ENCODE measurements around the gene TLCD2. TPM values are rescaled to one million over a fixed set of nuclear protein-coding genes. Genes with fewer than 3 reads are reported as not detected.
A peak's percentile ranks its signal among the peaks of the same experiment; 100 is the strongest.

Gene TLCD2
- total and polyA plus RNA-seq, 2 of the 13 experiments (the other 11 are each of a cell fraction or from before 2014, with no cell fraction given): 0.90 to 1.1 TPM

DNA sequence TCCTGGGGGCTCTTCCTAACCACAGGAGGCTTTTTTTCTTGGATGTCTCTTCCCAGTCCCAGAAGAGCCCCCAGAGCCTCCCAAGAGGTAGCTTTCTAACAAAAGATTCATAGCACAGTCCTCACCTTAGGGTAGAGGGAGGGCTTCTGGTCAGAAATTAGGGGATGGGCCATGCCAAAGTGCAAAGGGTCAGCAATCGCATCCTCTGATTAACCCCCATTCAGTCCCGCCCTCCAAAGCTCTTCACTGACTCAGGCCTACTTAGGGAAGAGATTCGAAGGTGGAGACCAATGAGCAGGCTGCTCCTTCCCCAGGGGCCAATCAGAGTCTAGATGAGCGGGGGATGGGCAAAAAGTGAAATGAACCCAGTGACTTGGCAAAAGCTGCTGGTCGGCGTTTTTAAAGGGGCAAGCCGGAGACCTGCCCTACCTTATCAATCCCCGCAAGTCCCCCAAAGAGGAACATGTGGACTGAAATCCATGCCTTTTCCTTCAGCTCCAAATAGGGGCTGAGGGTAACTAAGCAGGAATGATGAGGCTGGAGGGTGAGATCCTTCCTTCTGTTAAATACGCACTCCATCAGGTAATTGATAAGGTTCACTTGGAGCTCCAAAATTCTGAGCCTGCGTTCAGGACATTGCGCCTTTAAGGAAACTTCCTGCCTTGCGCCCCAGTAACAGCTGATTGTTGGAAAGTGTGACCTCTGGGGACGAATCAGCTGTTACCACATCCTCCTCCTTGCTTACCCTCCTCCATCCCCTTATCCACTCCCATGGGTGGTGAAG, 6.9 kb upstream of the TLCD2 start (continued):
- TF ChIP-seq, protein P1, sequence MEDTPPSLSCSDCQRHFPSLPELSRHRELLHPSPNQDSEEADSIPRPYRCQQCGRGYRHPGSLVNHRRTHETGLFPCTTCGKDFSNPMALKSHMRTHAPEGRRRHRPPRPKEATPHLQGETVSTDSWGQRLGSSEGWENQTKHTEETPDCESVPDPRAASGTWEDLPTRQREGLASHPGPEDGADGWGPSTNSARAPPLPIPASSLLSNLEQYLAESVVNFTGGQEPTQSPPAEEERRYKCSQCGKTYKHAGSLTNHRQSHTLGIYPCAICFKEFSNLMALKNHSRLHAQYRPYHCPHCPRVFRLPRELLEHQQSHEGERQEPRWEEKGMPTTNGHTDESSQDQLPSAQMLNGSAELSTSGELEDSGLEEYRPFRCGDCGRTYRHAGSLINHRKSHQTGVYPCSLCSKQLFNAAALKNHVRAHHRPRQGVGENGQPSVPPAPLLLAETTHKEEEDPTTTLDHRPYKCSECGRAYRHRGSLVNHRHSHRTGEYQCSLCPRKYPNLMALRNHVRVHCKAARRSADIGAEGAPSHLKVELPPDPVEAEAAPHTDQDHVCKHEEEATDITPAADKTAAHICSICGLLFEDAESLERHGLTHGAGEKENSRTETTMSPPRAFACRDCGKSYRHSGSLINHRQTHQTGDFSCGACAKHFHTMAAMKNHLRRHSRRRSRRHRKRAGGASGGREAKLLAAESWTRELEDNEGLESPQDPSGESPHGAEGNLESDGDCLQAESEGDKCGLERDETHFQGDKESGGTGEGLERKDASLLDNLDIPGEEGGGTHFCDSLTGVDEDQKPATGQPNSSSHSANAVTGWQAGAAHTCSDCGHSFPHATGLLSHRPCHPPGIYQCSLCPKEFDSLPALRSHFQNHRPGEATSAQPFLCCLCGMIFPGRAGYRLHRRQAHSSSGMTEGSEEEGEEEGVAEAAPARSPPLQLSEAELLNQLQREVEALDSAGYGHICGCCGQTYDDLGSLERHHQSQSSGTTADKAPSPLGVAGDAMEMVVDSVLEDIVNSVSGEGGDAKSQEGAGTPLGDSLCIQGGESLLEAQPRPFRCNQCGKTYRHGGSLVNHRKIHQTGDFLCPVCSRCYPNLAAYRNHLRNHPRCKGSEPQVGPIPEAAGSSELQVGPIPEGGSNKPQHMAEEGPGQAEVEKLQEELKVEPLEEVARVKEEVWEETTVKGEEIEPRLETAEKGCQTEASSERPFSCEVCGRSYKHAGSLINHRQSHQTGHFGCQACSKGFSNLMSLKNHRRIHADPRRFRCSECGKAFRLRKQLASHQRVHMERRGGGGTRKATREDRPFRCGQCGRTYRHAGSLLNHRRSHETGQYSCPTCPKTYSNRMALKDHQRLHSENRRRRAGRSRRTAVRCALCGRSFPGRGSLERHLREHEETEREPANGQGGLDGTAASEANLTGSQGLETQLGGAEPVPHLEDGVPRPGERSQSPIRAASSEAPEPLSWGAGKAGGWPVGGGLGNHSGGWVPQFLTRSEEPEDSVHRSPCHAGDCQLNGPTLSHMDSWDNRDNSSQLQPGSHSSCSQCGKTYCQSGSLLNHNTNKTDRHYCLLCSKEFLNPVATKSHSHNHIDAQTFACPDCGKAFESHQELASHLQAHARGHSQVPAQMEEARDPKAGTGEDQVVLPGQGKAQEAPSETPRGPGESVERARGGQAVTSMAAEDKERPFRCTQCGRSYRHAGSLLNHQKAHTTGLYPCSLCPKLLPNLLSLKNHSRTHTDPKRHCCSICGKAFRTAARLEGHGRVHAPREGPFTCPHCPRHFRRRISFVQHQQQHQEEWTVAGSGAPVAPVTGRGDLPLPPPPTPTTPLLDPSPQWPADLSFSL (CRISPR knock-in tag; IDR thresholded peaks at IDR 0.05): no peak
- TF ChIP-seq FOSL1 (CRISPR knock-in tag; IDR thresholded peaks at IDR 0.05; ENCODE audit: borderline replicate concordance) (no peak), PRMT3 (CRISPR knock-in tag; IDR thresholded peaks at IDR 0.05; ENCODE audit: borderline replicate concordance, low read depth) (no peak), ZBTB3 (CRISPR knock-in tag; IDR thresholded peaks at IDR 0.05; ENCODE audit: borderline replicate concordance, low read depth) (no peak), NKX3-1 (CRISPR knock-in tag; IDR thresholded peaks at IDR 0.05) (no peak), MXI1 (IDR thresholded peaks at IDR 0.05; ENCODE audit: borderline replicate concordance, low read depth, low read length) (peak; percentile 44; the same call in 1 of the 3 replicates), KLF11 (CRISPR knock-in tag; IDR thresholded peaks at IDR 0.05) (no peak), RBM39 (IDR thresholded peaks at IDR 0.05; ENCODE audit: low read depth, low read length, poor library complexity, severe bottlenecking) (no peak), ZFP41 (CRISPR knock-in tag; IDR thresholded peaks at IDR 0.05; ENCODE audit: borderline replicate concordance) (no peak), SRF (IDR thresholded peaks at IDR 0.05; ENCODE audit: low read depth, low read length) (no peak)
- TF ChIP-seq, protein P2, sequence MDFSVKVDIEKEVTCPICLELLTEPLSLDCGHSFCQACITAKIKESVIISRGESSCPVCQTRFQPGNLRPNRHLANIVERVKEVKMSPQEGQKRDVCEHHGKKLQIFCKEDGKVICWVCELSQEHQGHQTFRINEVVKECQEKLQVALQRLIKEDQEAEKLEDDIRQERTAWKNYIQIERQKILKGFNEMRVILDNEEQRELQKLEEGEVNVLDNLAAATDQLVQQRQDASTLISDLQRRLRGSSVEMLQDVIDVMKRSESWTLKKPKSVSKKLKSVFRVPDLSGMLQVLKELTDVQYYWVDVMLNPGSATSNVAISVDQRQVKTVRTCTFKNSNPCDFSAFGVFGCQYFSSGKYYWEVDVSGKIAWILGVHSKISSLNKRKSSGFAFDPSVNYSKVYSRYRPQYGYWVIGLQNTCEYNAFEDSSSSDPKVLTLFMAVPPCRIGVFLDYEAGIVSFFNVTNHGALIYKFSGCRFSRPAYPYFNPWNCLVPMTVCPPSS (IDR thresholded peaks at IDR 0.05): no peak
- TF ChIP-seq, protein P3, sequence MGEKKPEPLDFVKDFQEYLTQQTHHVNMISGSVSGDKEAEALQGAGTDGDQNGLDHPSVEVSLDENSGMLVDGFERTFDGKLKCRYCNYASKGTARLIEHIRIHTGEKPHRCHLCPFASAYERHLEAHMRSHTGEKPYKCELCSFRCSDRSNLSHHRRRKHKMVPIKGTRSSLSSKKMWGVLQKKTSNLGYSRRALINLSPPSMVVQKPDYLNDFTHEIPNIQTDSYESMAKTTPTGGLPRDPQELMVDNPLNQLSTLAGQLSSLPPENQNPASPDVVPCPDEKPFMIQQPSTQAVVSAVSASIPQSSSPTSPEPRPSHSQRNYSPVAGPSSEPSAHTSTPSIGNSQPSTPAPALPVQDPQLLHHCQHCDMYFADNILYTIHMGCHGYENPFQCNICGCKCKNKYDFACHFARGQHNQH (CRISPR knock-in tag; IDR thresholded peaks at IDR 0.05): no peak
- TF ChIP-seq, protein P4, sequence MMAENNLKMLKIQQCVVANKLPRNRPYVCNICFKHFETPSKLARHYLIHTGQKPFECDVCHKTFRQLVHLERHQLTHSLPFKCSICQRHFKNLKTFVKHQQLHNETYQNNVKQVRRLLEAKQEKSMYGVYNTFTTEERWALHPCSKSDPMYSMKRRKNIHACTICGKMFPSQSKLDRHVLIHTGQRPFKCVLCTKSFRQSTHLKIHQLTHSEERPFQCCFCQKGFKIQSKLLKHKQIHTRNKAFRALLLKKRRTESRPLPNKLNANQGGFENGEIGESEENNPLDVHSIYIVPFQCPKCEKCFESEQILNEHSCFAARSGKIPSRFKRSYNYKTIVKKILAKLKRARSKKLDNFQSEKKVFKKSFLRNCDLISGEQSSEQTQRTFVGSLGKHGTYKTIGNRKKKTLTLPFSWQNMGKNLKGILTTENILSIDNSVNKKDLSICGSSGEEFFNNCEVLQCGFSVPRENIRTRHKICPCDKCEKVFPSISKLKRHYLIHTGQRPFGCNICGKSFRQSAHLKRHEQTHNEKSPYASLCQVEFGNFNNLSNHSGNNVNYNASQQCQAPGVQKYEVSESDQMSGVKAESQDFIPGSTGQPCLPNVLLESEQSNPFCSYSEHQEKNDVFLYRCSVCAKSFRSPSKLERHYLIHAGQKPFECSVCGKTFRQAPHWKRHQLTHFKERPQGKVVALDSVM (CRISPR knock-in tag; IDR thresholded peaks at IDR 0.05): no peak; the same call in 1 of the 2 replicates
- TF ChIP-seq, protein P5, sequence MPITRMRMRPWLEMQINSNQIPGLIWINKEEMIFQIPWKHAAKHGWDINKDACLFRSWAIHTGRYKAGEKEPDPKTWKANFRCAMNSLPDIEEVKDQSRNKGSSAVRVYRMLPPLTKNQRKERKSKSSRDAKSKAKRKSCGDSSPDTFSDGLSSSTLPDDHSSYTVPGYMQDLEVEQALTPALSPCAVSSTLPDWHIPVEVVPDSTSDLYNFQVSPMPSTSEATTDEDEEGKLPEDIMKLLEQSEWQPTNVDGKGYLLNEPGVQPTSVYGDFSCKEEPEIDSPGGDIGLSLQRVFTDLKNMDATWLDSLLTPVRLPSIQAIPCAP (CRISPR knock-in tag; IDR thresholded peaks at IDR 0.05; ENCODE audit: low read depth): no peak

Measured in HepG2 (cell line).